ENCODE data around the gene HOXC9.

Gene HOXC9

DNA sequence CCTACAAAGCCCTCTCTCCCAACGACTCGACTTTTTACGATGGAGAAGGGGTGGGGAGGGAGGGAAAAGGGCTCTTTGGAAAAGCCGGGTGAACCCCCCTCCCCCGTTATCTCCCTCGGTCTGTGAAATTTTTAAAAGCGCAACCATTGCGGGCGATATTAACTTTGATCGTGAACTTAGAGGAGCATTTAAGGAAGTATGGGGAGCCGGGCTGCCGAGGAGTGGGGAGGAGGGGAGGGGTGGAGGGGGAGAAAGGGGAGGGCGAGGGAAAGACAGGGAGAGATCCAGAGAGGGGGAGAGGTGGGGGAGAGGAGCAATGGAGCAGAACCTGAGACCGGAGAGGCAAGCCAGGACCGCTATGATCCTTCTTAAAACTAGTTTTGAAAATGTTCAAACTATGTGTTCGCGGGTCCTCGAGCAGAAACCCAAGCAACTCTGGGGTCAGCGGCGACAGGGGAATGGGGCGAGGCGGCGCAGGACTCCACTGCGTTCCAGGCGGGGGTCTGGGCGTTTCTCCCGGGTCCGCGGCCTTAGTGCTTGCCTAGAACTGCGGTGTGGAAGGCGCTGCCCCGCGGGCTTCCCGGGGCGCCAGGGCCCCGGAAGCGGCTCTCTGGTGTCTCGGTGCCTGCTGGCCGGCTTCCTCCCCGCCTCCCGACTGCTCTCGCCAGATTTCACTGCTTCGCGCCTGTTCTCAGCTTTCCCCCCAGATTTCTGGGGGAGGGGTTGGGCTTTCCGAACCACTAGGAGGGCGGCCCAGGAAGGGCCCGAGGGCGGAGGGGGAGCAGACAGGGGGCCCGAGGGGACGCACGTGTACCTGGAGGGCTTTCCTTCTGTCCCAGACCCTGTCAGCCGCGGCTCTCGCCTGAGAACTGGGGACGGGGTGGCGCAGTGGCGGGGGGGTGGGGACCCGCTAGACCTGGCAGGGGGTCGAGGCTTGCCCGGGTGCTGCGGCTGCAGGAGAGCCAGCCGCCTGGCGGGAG, 25.6 kb upstream of the HOXC9 start, which contains the start of gene HOTAIR:
Gene HOTAIR, minus strand, starts transcription at position 871 of the 980 bp plus-strand sequence.
- DNase-seq (ENCODE audit: low read depth, low spot score) = no peak
- no peak within 1 kb of the TSS for H3K27ac ChIP-seq

DNA sequence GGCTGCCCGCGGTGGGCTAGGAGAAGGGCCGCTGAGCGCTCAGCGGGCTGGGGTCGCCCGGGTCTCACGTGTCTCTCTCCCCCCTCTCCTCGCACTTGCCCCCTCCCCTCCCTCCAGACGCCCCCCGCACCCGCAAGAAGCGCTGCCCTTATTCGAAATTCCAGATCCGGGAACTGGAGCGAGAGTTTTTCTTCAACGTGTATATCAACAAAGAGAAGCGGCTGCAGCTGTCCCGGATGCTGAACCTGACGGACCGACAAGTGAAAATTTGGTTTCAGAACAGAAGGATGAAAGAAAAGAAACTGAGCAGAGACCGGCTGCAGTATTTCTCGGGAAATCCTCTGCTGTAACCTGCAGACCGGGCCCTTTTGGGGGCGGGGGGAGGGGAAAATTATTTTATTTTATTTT, 24.9 kb upstream of the HOXC9 start:
- no peak for DNase-seq (ENCODE audit: low read depth, low spot score)
- H3K27ac ChIP-seq = no peak overlapping the region

DNA sequence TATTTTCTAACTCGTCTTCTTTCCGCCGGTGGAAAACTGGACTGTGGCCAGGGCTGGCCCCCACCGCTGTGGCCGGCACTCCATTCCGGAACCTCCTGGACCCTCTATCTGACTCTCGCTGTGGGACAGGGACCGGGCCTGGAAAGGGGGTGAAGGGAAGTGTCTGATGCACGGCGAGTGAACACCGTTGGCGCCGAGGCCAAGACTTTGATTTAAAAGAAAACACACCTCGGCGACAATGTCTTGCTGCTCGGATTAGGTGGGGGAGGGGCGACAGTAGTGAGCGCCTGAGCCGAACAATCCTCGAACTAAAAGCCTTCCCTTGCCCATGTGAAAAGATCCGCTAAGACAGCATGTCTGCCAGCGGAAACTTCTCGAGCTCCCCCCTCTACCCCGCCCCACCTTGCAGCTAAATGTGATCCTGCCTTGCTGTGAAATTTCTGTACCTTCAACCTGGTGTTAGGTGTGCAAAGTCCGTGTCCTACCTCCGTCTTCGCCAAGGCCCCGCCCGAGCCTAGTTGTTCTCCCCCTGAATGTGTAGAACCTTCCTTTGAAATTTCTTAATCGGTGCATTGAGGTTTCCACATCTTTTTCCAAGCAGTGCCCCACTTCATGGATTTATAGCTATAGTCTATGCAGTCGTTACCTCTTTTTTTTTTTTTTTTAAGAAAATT, 24.3 kb upstream of the HOXC9 start:
- no peak overlapping the region for H3K27ac ChIP-seq
- no peak for DNase-seq (ENCODE audit: low read depth, low spot score)

DNA sequence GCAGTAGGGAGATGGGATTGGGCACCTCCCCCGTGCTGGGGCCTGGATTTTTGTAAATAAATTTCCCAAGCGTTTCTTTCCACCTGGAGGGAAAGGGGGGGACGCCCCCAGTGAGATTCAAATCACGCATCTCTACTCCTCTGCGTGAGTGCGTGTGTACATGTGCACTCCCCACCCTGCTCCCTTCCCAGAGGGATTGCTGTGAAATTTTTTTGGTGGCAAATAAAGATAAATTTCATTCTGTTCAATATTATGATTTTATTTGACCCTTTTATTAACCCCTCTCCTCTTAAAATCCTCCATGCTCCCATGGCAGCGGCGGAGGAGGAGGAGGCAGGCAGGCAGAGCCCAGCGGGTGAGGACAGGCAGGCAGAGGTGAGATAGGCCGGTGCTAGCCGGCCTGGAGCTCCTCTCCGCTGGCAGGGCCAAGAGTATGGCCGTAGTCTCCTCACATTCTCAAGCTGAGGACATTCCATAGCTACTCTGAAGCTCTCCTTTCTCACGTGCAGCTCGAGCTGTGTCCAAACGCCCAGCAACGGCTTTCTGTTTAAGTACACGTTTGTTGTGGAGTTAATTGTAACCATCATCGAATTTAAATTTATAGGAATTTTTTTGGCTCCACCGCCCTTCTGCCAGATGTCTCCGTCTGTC, 23.7 kb upstream of the HOXC9 start:
- no peak overlapping the region for H3K27ac ChIP-seq
- DNase-seq (ENCODE audit: low read depth, low spot score) = no peak

DNA sequence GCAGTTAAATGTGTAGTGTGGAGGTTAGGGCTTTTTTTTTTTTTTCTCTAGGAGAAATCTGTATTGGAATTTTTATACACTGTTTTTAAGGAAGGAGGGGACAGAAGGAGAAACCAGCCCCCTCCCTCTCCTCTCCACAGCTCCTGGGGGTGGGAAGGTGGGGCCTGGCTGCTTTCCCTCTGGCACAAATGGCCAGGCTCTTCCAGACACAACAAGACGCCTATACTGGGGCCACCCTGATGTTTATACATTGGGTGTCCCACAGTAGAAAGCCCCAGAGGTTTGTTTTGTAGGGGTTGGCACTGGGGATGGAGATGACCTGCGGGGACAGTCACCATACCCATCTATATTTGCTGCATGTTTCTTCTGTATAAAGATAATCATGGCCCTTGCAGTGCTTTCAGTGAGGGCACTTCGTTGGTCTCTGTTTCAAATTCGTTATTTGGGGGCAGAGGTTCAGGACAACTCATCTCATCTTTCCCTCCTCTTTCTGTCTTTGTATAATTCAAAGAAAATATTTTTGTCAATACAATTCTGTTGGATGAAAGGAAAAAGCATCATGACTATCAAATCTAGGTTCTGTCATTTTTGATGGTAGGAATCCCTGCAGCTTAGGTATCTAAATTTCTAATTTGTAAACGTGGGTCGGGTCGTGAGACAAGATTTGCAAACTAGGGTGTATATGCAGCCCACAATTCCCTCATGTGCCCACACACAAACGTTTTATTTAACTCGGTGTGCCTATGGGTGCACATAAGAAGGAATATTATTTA, 23.0 kb upstream of the HOXC9 start:
- no peak overlapping the region for H3K27ac ChIP-seq
- no peak for DNase-seq (ENCODE audit: low read depth, low spot score)

DNA sequence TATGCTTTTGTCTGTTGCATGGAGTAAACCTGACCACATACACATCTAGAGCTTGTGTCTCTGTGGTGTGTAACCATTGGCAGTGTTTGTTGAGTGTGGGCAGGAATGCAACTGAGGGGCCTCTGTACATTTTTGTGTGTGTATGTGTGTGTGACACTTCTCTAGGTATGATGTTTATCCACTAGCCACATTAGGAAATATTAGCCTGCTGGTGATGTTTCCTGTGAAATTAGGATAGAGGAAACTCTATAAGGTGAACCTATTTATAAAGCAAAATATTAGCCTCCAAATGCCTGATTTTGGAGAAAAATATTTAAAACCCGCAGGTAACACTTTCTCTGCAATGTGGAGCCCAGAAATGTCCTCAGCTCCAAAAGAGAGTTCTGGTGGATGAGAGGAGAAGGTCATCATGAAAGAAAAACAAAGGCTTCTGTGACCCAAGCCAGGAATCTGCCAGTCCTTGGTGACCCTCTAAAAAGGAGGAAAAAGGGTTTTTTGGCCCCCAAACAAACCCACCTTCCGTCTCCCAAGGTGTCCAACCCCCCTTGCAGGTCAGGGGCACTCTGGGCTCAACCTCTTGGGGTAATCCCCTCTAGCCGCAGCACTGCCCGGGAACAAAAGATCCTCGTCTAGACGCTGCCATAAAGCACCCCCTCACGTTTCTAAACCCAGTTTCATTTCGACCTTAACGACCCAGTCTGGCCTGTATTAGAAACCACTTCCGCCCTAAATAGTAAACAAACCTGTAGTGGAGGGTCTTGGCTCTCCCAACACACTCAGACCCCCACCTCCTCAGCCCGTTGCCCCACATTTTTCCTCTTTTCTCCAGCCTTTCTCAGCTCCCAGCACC, 22.1 kb upstream of the HOXC9 start:
- DNase-seq (ENCODE audit: low read depth, low spot score) = no peak
- no peak overlapping the region for H3K27ac ChIP-seq

DNA sequence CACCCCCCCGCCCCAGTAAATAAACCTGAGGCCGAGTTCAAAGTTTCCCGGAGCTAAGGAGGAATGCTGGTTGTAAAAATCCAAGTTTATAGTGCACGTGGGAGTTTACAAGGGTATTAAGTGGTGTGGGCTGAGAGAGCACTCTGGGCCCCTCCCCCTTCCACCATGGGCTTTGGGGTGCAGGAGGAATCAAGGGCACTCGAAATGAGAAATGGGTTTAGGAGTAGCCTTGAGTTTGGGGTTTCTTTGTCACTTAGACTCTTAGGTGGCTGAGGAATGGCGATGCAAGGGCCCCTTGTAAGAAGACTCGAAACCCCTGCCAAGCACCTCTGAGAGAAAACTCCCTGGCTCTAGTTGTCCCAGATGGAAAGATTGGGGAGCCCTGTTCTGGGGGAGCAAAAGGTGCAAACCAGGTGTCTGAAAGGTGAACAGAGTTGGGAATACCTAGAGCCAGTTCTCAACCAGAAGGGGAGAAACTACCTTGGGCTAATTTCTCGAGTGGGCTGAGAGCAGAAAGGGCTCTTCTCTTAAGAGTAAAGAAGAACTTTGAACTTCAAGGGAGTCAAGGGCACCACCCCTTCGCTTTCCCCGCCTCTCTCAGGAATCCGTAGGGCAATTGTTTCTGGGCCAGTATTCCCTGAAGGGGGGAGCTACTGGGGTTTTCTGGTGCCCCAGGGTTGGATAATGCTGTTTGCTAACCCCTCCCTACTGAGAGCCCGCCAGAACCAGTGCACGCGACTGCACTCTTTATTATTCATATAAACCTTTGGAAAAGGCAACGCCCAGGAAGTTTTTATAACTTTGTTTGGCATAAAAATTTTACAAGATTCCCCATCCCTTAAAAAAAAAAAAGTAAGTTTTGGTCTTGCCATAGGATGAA, 21.2 kb upstream of the HOXC9 start:
- DNase-seq (ENCODE audit: low read depth, low spot score) = no peak
- no peak overlapping the region for H3K27ac ChIP-seq

DNA sequence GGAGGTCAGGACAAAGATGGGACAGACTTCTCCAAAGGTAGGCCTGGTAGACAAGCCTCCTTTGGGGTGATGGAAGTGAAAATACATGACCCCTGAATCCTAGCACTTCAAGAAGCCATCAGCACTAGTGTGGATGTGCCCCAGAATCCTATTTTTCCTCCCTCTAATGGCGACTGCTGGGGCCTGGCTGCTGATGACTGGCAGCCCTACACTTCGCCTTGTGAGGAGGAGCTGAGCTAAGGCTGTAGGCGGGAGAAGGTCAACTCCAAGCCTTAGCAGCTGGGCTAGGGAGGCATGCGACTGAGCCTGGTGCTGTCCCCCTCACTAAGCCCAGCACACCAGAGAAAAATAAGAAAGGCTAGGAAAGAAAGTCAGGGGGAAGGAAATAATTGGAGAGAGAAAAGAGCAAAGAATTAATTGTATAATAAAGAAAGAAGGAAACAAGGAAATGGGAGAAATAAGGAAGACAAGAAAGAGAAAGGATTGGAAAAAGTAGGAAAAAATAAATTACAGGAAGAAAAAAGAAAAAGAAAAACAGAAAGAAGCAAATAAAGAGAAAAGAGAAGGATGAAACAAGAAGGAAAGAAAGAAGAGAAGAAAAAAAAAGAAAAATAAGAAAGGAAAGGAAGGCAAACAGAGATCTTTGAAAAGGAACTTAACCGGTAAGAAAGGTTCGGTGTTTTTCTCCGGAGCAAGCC, 19.7 kb upstream of the HOXC9 start:
- H3K27ac ChIP-seq = no peak overlapping the region
- DNase-seq (ENCODE audit: low read depth, low spot score) = no peak

DNA sequence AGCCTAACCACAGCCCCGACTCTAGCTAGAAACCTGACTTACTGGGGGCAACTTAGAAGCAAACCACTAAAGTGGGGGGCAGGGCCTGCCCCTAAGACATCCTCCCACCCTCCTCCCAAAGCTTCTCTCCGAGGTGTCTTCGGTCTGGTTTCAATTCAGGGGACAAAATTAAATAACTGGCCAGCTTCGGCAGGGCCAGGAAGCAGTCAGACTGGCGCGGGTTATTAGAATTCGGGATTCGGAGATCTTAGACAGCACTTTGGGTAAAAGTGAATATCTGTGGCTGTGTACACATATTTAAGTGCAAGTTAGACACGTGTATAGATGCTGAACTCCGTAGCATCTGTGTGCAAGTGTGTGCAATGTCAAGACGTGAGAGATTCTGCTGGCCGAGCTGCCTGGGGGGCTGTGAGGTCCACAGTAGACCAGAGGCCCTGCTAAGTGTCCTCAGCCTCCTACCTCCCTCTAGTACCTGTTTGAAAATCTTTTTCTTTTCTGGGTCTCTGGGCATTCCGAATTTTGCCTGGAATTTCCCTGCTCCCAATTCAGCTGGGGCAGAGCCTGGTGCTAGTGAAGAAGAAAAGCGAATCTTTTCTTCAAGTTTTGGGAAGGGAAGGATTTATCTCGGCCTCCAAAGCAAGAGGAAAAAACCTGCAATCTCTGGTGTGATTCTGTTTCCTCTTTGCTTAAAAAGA, 19.0 kb upstream of the HOXC9 start:
- H3K27ac ChIP-seq = no peak overlapping the region

DNA sequence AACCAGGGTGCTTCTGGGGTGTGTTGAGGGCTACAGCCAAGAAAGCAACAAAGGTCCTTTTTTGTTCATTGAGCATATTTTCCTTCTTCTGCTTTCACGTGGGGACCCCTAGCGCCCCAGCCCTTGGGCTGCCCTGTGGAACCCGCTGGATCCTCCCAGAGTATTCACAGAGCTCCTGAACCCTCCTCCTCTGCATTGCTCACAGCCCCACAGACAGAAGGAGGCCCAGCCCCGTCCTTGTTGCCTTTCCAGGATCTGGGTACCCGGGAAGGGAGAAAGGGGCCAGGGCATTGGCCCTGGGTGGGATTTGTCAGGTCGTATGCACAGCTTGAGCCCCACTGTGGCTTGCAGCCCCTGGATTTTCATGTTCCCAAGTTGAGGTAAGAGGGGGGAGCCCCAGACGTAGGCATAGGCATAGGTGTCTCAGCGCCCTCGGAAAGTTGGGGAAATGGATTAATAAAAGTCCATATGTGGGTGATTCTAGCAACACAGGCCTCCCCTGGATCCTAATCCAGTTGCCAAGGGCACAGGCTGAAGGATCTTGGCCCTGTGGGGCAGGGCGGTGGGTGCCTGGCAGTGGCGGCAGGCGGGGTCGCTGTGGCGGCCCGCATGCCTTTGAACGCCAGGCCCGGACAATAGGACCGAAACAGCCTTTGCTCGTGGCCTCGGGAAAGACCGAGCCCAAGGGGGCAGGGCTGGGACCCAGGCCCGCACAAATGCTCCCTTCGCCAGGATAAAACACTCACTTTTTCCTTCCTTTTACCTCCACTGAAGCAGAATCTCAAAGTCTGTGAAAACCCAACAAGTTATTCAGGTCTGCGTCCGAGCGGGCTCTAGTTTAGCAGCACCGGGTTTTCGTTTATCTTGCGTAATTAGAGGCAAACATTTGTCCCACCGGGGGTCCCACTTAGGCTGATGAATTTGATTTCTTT, 18.1 kb upstream of the HOXC9 start:
- H3K27ac ChIP-seq = no peak overlapping the region
- no peak for DNase-seq (ENCODE audit: low read depth, low spot score)

More for the DNA sequence above, 19.0 kb upstream of the HOXC9 start:
- no peak for DNase-seq (ENCODE audit: low read depth, low spot score)

DNA sequence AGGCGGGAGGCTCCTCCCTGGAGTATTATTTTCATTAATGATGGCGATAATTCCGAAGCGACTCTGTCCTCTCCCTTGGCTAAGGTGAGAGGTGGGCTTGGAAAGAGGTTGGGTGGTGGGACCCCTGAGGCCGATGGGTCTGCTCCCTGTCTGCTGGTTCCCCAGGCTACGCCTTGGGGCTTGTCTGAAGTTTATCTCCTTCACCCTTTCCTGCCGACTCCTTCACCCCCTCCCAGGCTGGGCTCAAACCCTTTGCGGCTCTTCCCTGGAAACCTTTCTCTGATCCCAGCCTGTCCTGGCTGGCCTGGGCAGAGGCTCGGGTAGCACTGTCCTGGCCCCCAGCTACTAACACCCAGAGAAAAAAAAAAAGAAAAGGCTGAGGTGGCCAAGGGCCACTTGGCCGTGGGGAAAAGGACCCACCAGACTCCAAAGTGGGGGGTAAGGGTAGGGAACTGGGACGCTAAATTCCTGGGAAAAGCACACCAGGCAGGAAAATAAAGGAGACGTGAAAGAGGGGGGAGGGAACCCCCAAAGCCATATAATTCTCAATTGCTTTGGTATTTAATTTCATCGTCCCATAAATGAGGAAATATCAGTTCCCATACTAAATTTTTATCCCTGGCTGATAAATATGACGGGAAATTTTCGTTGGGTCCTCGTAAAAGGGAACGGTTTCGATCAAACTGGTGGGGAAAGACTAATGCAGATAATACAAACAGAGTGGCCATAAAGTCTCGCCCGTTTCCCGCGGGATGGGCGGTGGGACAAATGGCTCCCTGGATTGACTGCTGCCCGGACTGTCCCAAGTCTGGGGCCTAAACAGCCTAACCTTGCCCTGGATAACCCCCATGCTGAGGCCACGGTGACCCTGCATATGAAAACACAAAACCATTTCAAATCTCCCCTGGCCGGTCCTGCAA, 17.1 kb upstream of the HOXC9 start:
- no peak overlapping the region for H3K27ac ChIP-seq
- no peak for DNase-seq (ENCODE audit: low read depth, low spot score)

DNA sequence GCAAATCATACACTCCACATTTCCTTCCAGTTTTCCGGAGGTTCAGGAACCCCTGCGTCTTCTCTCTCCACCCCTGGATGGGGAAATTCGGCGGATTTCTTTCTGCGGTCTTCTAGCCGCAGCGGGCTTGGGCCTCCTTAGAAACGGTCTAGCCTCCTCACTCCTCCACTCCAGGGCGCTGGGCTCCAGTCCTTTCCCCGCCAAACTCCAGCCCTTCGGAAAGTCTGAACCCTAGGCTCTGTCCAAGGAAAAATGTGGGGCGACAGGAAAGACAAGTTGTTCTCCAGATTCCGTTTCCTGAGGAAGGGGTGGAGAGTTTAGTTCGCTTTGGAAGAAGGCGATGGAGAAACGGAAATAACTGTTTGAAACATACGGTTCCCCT, 16.4 kb upstream of the HOXC9 start:
- H3K27ac ChIP-seq = no peak overlapping the region
- DNase-seq (ENCODE audit: low read depth, low spot score) = no peak

DNA sequence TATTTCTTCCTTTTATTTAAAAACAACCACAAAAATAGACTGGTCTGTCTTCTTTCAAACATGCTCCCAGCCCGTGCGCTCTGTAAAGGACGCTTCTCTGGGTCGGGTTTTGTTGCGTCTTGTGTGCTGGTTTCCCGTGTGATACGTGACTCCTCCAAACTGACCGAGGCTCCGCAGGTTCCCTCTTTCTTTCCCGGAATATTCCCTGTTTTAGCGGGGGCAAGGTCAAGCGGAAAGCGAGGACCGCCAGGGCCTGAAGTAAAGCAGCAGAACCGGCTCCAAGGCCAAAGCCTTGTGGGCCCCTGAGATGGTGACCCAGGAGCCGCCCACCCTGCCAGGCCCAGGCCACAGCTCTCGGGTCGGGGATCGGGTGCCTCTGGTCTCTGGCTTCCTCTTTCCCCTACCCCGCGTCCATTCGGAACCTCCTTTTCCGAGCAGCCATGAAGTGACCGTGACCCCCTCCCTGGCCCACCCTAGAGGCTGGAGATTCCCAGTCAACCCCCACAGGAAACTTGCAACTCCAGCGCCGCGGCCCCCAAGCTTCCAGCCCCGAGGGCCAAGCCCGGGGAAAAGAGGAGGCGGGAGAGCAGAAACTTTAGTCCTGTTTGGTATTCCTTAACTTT, 15.9 kb upstream of the HOXC9 start:
- H3K27ac ChIP-seq = no peak overlapping the region
- DNase-seq (ENCODE audit: low read depth, low spot score) = no peak

DNA sequence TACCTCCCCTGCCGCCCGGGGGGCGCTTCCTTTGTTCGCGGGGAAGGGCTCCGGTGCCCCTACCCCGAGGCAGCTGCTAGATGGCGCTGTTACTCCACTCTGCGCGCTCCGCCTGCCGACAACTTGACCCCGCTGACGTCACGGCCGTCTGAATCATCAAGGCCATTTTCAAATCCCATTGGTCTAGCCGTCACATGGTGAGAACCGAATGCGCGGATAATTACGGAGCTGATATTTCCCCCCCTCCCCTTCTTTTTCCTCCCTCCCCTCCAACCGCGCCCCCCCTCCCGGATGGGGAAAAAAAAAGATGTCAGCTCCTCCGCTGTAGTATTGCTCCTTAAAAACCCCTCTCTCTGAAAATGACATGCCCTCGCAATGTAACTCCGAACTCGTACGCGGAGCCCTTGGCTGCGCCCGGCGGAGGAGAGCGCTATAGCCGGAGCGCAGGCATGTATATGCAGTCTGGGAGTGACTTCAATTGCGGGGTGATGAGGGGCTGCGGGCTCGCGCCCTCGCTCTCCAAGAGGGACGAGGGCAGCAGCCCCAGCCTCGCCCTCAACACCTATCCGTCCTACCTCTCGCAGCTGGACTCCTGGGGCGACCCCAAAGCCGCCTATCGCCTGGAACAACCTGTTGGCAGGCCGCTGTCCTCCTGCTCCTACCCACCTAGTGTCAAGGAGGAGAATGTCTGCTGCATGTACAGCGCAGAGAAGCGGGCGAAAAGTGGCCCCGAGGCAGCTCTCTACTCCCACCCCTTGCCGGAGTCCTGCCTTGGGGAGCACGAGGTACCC, 14.9 kb upstream of the HOXC9 start, which contains the start of gene HOXC10:
Gene HOXC10, plus strand, starts transcription at position 246 of the 791 bp plus-strand sequence. Its CDS starts 114 bp downstream, at position 360.
- no peak within 1 kb of the TSS for H3K27ac ChIP-seq
- DNase-seq (ENCODE audit: low read depth, low spot score) = peak; percentile 33

Measured in epithelial cell of prostate (primary cell).